ENCODE data around the gene NCBP2. TPM values are rescaled to one million over a fixed set of nuclear protein-coding genes. Genes with fewer than 3 reads are reported as not detected.

The NCBP2 gene
- total RNA-seq, 1 donor from 2014 or later: 83.9 TPM

Other genes starting within 250 kb of the NCBP2 start
- gene CEP19, start 230.3 kb downstream of the NCBP2 start, total RNA-seq: 3.7 and 4.5 TPM in 2 replicates
- gene PIGX, start 230.2 kb downstream of the NCBP2 start, total RNA-seq: 65.7 and 70.8 TPM in 2 replicates
- 103 and 107 TPM in 2 replicates for gene PAK2, start 202.7 kb downstream of the NCBP2 start, total RNA-seq
- gene SENP5, start 74.6 kb downstream of the NCBP2 start, total RNA-seq: 43.9 and 46.9 TPM in 2 replicates
- gene PIGZ, start 26.3 kb upstream of the NCBP2 start, total RNA-seq: 2.1 and 2.4 TPM in 2 replicates
- gene MELTF, start 87.3 kb upstream of the NCBP2 start, total RNA-seq: 7.2 and 7.6 TPM in 2 replicates

Measured in activated T-helper 2 cell treated with anti-CD3 and anti-CD28 coated beads, Interferon-gamma antibody, Interleukin-2, Interleukin-4, amounts not matched to agents 10 μg/mL and 5 μg/mL and 100 μg/mL, durations not matched to agents 14 hours and 24 hours and 36 hours (primary cell).